CD4-positive, alpha-beta T cell treated with Interleukin-21 for 1 hour (primary cell): ENCODE results near the gene PSMB2.

Experiments used
- DNase-seq: peaks from one replicate; pipeline ENCODE4 v3.0.0-alpha.2; 2020

PSMB2 gene

GRCh38 chr1:35555601-35556477 is 85.5 kb downstream of the PSMB2 start:
- DNase-seq, result no peak

- no peak for DNase-seq
Observed at GRCh38 chr1:35555212-35555584, 86.1 kb downstream of the PSMB2 start.

- DNase-seq, result no peak
Observed at GRCh38 chr1:35554266-35555211, 86.8 kb downstream of the PSMB2 start.

- DNase-seq, result no peak
Observed at GRCh38 chr1:35553851-35554250, 87.5 kb downstream of the PSMB2 start.
